ENCODE measurements around the gene FMOD.

GRCh38 chr1:203321273-203322052 is 29.5 kb downstream of the FMOD start:
- TF ChIP-seq CTCF (conservative IDR thresholded peaks at IDR 0.05; ENCODE audit: low read depth, low read length), result no peak
- no peak for TF ChIP-seq EZH2phosphoT487 (IDR thresholded peaks at IDR 0.05; ENCODE audit: borderline replicate concordance, low read length)
